Activated T-cell treated with anti-CD3 and anti-CD28 coated beads, Interleukin-2, amount 50 U/mL, for 72 hours (primary cell): ENCODE measurements around the gene ANO2. TPM values are rescaled to one million over a fixed set of nuclear protein-coding genes. Genes with fewer than 3 reads are reported as not detected.
A peak's percentile ranks its signal among the peaks of the same experiment; 100 is the strongest.
"Not testable (repeated sequence)": the region's sequence is repeated elsewhere in the genome, so short reads cannot be mapped to it uniquely, and the experiment has no call there.

Source experiments
- ATAC-seq, 2 donors: fragments of 150-1000 bp; cut with Tn5 transposase; replicated peaks in 1 of 2; 2 replicates each; pipeline ENCODE4 v1.10.0; 2021; ENCODE audit warnings: moderate library complexity in 2 of 2, mild to moderate bottlenecking in 1 of 2
- DNase-seq, 2 donors: peaks; one replicate each; pipeline ENCODE4 v3.0.0; 2021 to 2022; ENCODE audit warnings: mixed read lengths in 1 of 2
- H3K27ac Mint-ChIP-seq: one replicate; pipeline ENCODE4 v1.8.0; 2022; ENCODE audit warnings: mild to moderate bottlenecking, moderate library complexity, mixed read lengths
- H3K27me3 Mint-ChIP-seq: one replicate; pipeline ENCODE4 v1.8.0; 2022; ENCODE audit warnings: low read depth, mixed read lengths
- H3K36me3 Mint-ChIP-seq, 2 donors: one replicate each; pipeline ENCODE4 v1.8.0; 2022; ENCODE audit warnings: mixed read lengths in 2 of 2, mild to moderate bottlenecking in 1 of 2; ENCODE audit not compliant: insufficient read depth in 2 of 2
- H3K4me1 Mint-ChIP-seq: one replicate; pipeline ENCODE4 v1.8.0; 2022; ENCODE audit warnings: low read depth, mixed read lengths
- H3K4me3 Mint-ChIP-seq, 2 donors: one replicate each; pipeline ENCODE4 v1.8.0; 2022; ENCODE audit warnings: mild to moderate bottlenecking in 2 of 2, mixed read lengths in 2 of 2, moderate library complexity in 2 of 2
- H3K9me3 Mint-ChIP-seq, 2 donors: one replicate each; pipeline ENCODE4 v1.8.0; 2022; ENCODE audit warnings: mixed read lengths in 2 of 2
- total RNA-seq, 2 donors: library from RNA; stranded (reverse); gene quantifications; one replicate each; pipeline ENCODE4 v1.2.3, GENCODE V29; 2022

Gene ANO2
- total RNA-seq, 2 donors from 2014 or later, result not detected

DNA sequence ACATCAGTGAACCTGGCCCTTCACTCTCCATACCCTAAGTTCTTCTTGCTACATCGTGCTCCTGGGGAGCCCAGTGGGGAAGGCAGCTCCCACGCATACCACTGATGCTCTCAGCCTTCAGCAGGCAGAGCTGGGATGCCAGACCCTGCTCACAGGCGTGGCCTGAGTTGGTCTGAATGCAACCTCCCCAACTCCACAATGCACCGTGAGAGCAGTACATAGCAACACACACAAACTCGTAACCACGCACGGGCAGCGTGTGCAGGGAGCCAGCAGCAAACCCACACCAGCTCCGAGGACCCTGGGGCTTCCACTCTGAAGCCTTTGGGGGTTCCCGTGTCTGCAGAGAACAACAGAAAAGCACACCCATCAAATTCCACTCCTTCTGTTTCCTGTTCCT, 37.3 kb downstream of the ANO2 start:
- Mint-ChIP-seq H3K27me3 (peaks cover 11% of the 10 kb centered on the region), H3K27ac (no peak overlapping the region), H3K36me3 (no peaks in the 10 kb centered on the region), H3K9me3 (no peaks in the 10 kb centered on the region), H3K4me1 (no peaks in the 10 kb centered on the region), H3K4me3 (no peak overlapping the region)
- DNase-seq, result no peak
- no peak for ATAC-seq

DNA sequence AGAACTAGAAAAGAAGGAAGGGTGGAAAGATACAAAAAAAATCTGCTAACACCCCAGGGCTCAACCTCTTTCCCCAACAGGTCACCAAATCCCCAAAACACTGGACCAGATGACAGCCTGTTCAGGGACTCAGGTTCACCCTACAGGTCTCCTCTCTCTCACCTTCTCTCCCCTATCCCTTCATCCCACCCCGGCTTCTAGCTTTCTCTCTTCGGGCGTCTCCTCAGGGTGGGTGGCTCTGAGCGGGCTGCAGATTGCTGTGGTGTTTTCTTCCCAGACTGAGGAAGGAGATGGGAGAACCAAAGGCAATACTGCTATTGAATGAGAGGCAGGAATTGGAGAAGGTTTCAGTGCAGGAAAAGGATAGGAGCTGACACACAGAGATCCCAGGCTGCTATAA, 39.3 kb downstream of the ANO2 start:
- Mint-ChIP-seq H3K36me3 (no peaks in the 10 kb centered on the region), H3K27ac (no peak overlapping the region), H3K4me3 (no peak overlapping the region), H3K9me3 (no peaks in the 10 kb centered on the region), H3K27me3 (peaks cover 22% of the 10 kb centered on the region), H3K4me1 (no peaks in the 10 kb centered on the region)
- DNase-seq, result no peak
- no peak for ATAC-seq

GRCh38 chr12:5904969-5905368, 40.1 kb downstream of the ANO2 start:
- ATAC-seq (no peak), DNase-seq (no peak)
- Mint-ChIP-seq H3K9me3 (no peaks in the 10 kb centered on the region), H3K36me3 (no peaks in the 10 kb centered on the region), H3K4me3 (no peak overlapping the region), H3K27ac (no peak overlapping the region), H3K27me3 (peaks cover 25% of the 10 kb centered on the region), H3K4me1 (no peaks in the 10 kb centered on the region)

DNA sequence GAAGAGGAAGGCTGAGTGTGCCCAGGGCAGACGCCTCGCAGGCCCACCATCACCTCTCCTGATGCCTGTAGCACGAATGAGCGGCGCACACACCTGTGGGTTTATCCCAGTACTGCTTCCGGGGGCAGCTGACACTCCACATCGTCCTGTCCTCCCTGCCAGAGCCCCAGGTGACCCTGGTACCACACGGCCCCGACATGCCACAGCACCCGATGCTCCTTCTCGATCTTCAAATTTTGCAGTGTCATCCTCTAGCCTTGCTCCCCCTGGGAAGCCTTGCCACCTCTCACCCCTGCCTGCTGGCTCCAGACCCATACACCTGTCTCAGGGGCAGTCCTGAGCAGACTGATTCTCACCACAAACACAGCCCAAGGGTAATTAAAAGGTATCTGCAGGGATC, 40.6 kb downstream of the ANO2 start:
- Mint-ChIP-seq H3K27me3 (peaks cover 25% of the 10 kb centered on the region), H3K36me3 (no peaks in the 10 kb centered on the region), H3K9me3 (no peaks in the 10 kb centered on the region), H3K4me1 (no peaks in the 10 kb centered on the region), H3K4me3 (no peak overlapping the region), H3K27ac (no peak overlapping the region)
- ATAC-seq (no peak), DNase-seq (no peak)

- Mint-ChIP-seq H3K27me3 (peaks cover 25% of the 10 kb centered on the region), H3K36me3 (no peaks in the 10 kb centered on the region), H3K9me3 (no peaks in the 10 kb centered on the region), H3K27ac (no peak overlapping the region), H3K4me3 (no peak overlapping the region), H3K4me1 (no peaks in the 10 kb centered on the region)
- DNase-seq (no peak), ATAC-seq (no peak)
Measured at GRCh38 chr12:5902736-5903135, 42.3 kb downstream of the ANO2 start.

DNA sequence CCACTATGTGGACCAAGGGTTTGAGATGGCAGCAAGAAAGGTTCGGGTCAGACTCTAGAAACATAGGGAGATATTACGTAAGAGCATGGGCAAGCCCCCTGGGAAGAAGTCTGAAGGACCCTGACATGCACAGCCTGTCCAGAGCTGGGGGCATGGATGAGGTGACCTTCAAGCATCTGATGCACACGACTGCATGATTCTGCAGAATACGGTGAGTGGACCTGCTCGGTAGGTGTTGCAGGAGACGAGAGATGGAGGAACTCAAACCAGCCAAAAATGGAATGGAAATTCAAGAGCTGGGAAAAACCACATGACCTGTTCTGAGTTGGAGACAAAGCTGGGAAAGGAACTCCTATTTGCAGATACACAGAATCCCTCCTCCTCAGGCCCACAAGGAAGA, 43.6 kb downstream of the ANO2 start:
- H3K9me3 Mint-ChIP-seq, result no peaks in the 10 kb centered on the region
- DNase-seq (no peak), ATAC-seq (no peak)
- no peak overlapping the region for H3K4me3 Mint-ChIP-seq
- H3K27ac Mint-ChIP-seq, result no peak overlapping the region
- H3K27me3 Mint-ChIP-seq, result peaks cover 25% of the 10 kb centered on the region
- no peaks in the 10 kb centered on the region for H3K4me1 Mint-ChIP-seq
- no peaks in the 10 kb centered on the region for H3K36me3 Mint-ChIP-seq

- DNase-seq (no peak), ATAC-seq (no peak)
- Mint-ChIP-seq H3K27ac (no peak overlapping the region), H3K36me3 (no peaks in the 10 kb centered on the region), H3K27me3 (peaks cover 26% of the 10 kb centered on the region), H3K9me3 (no peaks in the 10 kb centered on the region), H3K4me3 (no peak overlapping the region), H3K4me1 (no peaks in the 10 kb centered on the region)
Measured at GRCh38 chr12:5900533-5901205, 44.4 kb downstream of the ANO2 start.

- no peak for ATAC-seq
- Mint-ChIP-seq H3K27me3 (peaks cover 30% of the 10 kb centered on the region), H3K4me3 (no peak overlapping the region), H3K9me3 (no peaks in the 10 kb centered on the region), H3K27ac (no peak overlapping the region), H3K36me3 (no peaks in the 10 kb centered on the region), H3K4me1 (no peaks in the 10 kb centered on the region)
- DNase-seq, result no peak
Measured at GRCh38 chr12:5900076-5900475, 45.0 kb downstream of the ANO2 start.

DNA sequence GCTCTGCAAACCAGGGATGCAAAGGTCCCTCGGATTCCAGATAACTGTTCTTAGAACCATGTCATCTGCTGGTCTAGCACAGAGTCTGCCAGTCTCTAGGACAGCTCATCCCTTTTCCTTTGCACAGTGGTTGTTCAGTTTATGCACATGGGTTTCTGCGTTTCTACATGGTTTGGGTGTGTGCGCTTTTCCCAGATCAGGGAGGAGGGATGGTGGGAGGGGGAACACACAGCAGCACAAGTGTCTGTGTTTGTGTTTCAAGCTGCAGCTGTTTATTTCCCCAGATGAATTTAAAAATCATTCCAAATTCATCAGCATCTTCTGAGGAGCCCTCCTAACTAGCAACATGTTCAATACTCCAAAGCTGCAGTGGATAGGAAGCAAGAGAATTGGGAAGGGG, 45.4 kb downstream of the ANO2 start:
- DNase-seq (no peak), ATAC-seq (no peak)
- Mint-ChIP-seq H3K36me3 (no peaks in the 10 kb centered on the region), H3K27ac (no peak overlapping the region), H3K4me1 (no peaks in the 10 kb centered on the region), H3K9me3 (no peaks in the 10 kb centered on the region), H3K4me3 (no peak overlapping the region), H3K27me3 (peaks cover 30% of the 10 kb centered on the region)

GRCh38 chr12:5898874-5899273, 46.2 kb downstream of the ANO2 start:
- H3K4me1 Mint-ChIP-seq, result no peaks in the 10 kb centered on the region
- no peak overlapping the region for H3K4me3 Mint-ChIP-seq
- DNase-seq (no peak), ATAC-seq (no peak)
- H3K27me3 Mint-ChIP-seq, result peaks cover 33% of the 10 kb centered on the region
- no peaks in the 10 kb centered on the region for H3K9me3 Mint-ChIP-seq
- no peak overlapping the region for H3K27ac Mint-ChIP-seq
- H3K36me3 Mint-ChIP-seq, result no peaks in the 10 kb centered on the region

DNA sequence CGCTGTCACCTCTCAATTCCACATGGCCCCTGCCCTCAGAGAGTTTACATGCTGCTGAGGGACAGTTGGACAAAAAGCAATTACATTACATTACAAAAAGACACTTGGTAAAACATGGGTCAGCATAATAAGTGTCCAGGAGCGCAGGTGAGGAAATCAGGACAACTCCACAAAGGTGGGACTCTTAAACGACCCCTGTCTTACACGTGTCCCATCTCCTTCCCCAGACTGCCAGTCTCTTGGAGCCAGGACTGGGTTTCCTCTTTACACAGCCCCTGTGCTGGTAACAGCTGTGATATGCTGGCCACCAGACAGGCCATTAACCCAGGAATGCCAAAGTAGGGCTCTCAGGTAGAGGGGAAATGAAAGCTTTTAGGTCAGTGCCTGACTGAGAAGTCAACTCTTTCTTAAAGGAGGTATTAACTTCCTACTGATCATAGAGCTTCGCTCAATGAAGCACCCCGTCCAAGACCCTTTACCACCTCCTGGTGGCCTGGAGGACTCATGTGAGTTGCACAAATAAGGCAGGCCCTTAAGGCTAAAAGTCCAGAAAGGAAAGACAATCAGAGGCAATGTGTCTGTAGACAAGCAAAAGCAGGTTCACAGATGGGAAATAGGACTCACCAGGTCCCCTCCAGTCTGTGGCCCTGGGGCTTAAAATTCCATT, 55.5 kb downstream of the ANO2 start:
- Mint-ChIP-seq H3K27me3 (peaks cover 27% of the 10 kb centered on the region), H3K4me3 (peak overlapping the region in 1 of 2 donors; percentile 15), H3K9me3 (peaks cover 0 to 3% of the 10 kb centered on the region in 2 donors), H3K4me1 (peaks cover 6% of the 10 kb centered on the region), H3K27ac (no peak overlapping the region), H3K36me3 (peaks cover 0 to 2% of the 10 kb centered on the region in 2 donors)
- peak; percentile 18 to 27 for DNase-seq
- ATAC-seq, result no peak

DNA sequence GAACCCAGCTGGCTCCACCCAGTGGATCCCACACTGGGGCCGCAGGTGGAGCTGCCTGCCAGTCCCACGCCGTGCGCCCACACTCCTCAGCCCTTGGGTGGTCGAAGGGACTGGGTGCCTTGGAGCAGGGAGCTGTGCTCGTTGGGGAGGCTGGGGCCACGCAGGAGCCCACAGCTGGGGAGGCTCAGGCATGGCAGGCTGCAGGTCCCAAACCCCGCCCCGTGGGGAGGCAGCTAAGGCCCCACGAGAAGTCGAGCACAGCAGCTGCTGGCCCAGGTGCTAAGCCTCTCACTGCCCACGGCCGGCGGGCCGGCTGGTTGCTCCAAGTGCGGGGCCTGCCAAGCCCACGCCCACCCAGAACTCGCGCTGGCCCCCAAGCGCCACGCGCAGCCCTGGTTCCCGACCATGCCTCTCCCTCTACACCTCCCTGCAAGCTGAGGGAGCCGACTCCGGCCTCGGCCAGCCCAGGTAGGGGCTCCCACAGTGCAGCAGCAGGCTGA, 56.2 kb downstream of the ANO2 start:
- Mint-ChIP-seq H3K27ac (no peak overlapping the region), H3K27me3 (peaks cover 22% of the 10 kb centered on the region), H3K9me3 (peaks cover 0 to 3% of the 10 kb centered on the region in 2 donors), H3K36me3 (peaks cover 0 to 2% of the 10 kb centered on the region in 2 donors), H3K4me3 (peak overlapping the region in 1 of 2 donors; percentile 15), H3K4me1 (peaks cover 6% of the 10 kb centered on the region)
- no peak for DNase-seq
- ATAC-seq, result no peak

GRCh38 chr12:5887819-5888218, 57.2 kb downstream of the ANO2 start:
- not testable (repeated sequence) for H3K27ac Mint-ChIP-seq, H3K4me1 Mint-ChIP-seq, ATAC-seq, H3K36me3 Mint-ChIP-seq, DNase-seq, H3K9me3 Mint-ChIP-seq
- Mint-ChIP-seq H3K27me3 (peaks cover 27% of the 10 kb centered on the region), H3K4me3 (peak overlapping the region; percentile 82)

DNA sequence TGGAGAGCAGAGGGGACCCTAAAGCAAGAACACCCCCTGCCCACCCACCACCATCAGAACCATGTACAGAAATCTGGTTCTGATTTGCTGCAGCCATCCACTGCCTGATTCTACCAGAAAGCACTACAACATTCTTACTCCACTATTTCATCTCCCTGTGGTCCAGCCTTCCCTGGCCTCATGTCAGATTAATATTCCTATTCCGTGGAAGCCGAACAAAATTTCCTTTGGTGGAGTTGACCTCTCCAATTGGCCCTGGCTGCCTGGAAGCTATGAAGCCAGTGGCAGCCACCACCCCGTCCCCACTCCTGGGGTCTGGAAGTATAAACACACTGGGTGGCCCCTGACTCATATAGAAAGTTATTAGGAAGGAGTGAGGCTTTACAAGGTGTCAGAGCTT, 60.2 kb downstream of the ANO2 start:
- Mint-ChIP-seq H3K27ac (no peak overlapping the region), H3K27me3 (peaks cover 38% of the 10 kb centered on the region), H3K4me1 (peaks cover 6% of the 10 kb centered on the region), H3K9me3 (no peaks in the 10 kb centered on the region), H3K36me3 (peaks cover 0 to 2% of the 10 kb centered on the region in 2 donors), H3K4me3 (no peak overlapping the region)
- DNase-seq (no peak), ATAC-seq (no peak)
